Mononuclear cell (primary cell): ENCODE measurements around the gene KCNH5. TPM values are rescaled to one million over a fixed set of nuclear protein-coding genes. Genes with fewer than 3 reads are reported as not detected.

Experiments
- H3K27me3 ChIP-seq: 2 replicates; pipeline ENCODE4 v1.6.0; 2011; ENCODE audit warnings: low read length, control low read depth; ENCODE audit not compliant: insufficient read depth
- H3K4me1 ChIP-seq: 2 replicates; pipeline ENCODE4 v1.5.1; 2011; ENCODE audit warnings: mild to moderate bottlenecking, low read length, control low read depth; ENCODE audit not compliant: insufficient read depth
- H3K4me3 ChIP-seq: 2 replicates; pipeline ENCODE4 v1.5.1; 2011; ENCODE audit warnings: mild to moderate bottlenecking, low read length, moderate library complexity
- H3K9me3 ChIP-seq: 2 replicates; pipeline ENCODE4 v1.5.1; 2011; ENCODE audit warnings: low read depth, mild to moderate bottlenecking, control low read depth, low read length
- total RNA-seq: library from RNA; depleted of rRNA; stranded (reverse); fragments of >200 nt; gene quantifications from one replicate; pipeline ENCODE4 v1.2.3, GENCODE V29; 2012

The KCNH5 gene, protein sequence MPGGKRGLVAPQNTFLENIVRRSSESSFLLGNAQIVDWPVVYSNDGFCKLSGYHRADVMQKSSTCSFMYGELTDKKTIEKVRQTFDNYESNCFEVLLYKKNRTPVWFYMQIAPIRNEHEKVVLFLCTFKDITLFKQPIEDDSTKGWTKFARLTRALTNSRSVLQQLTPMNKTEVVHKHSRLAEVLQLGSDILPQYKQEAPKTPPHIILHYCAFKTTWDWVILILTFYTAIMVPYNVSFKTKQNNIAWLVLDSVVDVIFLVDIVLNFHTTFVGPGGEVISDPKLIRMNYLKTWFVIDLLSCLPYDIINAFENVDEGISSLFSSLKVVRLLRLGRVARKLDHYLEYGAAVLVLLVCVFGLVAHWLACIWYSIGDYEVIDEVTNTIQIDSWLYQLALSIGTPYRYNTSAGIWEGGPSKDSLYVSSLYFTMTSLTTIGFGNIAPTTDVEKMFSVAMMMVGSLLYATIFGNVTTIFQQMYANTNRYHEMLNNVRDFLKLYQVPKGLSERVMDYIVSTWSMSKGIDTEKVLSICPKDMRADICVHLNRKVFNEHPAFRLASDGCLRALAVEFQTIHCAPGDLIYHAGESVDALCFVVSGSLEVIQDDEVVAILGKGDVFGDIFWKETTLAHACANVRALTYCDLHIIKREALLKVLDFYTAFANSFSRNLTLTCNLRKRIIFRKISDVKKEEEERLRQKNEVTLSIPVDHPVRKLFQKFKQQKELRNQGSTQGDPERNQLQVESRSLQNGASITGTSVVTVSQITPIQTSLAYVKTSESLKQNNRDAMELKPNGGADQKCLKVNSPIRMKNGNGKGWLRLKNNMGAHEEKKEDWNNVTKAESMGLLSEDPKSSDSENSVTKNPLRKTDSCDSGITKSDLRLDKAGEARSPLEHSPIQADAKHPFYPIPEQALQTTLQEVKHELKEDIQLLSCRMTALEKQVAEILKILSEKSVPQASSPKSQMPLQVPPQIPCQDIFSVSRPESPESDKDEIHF
- not detected for total RNA-seq

DNA sequence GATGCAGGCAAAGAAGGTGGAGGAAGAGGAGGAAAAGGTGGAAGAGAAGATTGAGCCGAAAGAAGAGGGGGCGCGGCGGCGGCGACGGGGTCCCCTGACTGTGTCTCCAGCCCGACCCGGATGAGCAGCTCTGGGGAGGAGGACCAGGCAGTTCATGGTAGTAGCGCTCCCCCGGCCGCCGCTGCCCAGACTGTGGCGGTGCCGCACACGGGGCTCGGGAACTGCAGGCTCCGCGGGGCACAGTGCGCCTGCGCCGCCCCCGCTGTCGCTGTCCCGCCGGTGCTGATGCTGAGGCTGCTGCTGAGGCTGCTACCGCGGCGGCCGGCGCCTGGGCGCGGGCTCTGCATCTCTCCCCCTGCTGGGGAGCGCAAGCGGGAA is at the start of gene KCNH5:
Gene KCNH5 (minus strand): TSS at position 225 of the 378 bp plus-strand sequence. CDS start 272 bp downstream, outside the sequence.
- Histone ChIP-seq H3K27me3 (peaks cover 54% of the 10 kb centered on the region), H3K4me1 (no peaks in the 10 kb centered on the region), H3K9me3 (no peaks in the 10 kb centered on the region), H3K4me3 (no peak within 1 kb of the TSS)

DNA sequence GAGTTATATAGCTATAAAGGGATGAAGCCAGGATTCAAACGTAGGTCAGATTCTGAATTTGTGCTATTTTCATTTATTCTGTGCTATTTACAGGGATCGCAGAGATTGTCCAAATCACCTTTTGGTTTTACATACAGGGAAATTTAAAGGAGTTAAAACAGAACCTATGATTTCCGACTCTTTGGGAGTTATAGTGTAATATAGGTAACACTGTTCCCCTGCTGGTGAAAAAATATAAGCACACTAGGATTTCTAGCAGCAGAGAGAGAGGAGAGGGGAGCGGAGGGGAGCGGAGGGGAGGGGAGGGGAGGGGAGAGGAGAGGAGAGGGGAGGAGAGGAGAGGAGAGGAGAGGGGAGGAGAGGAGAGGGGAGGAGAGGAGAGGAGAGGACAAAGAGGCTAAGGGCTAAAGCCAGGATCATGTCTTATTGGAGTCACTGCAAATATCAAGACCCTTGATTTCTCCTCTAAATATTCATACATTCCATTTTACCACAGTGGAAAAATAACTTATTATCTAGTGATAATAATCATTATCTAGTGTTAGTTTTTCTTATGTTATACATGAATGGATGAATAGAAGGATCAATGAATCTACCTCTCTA is 46.2 kb upstream of the KCNH5 start:
- H3K27me3 ChIP-seq: no peaks in the 10 kb centered on the region
- H3K4me3 ChIP-seq: no peak overlapping the region
- H3K4me1 ChIP-seq: no peaks in the 10 kb centered on the region
- no peaks in the 10 kb centered on the region for H3K9me3 ChIP-seq

GRCh38 chr14:63088865-63089264 is 43.6 kb upstream of the KCNH5 start:
- no peak overlapping the region for H3K4me3 ChIP-seq
- no peaks in the 10 kb centered on the region for H3K27me3 ChIP-seq
- H3K4me1 ChIP-seq: no peaks in the 10 kb centered on the region
- no peaks in the 10 kb centered on the region for H3K9me3 ChIP-seq

DNA sequence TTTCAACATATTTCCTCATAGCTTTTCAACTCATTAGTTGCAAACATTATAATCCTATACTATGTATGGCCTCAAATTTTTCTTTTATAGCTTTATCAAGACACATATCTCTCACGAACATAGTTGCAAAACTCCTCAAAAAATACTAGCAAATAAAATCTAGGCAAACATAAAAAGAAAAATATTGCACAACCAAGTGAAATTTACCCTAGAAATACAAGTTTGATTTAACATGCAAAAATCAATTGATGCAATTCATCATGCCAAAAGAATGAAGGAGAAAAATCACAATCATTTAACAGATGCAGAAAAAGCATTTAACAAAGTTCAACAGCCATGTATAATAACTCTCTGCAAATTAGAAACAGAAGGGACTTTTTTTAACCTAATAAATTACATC is 33.3 kb upstream of the KCNH5 start:
- H3K4me3 ChIP-seq: no peak overlapping the region
- H3K9me3 ChIP-seq: no peaks in the 10 kb centered on the region
- H3K4me1 ChIP-seq: no peaks in the 10 kb centered on the region
- H3K27me3 ChIP-seq: no peaks in the 10 kb centered on the region

- Histone ChIP-seq H3K4me3 (no peak overlapping the region), H3K4me1 (no peaks in the 10 kb centered on the region), H3K27me3 (no peaks in the 10 kb centered on the region), H3K9me3 (no peaks in the 10 kb centered on the region)
Observed at GRCh38 chr14:63076488-63076887, 31.2 kb upstream of the KCNH5 start.

- Histone ChIP-seq H3K9me3 (no peaks in the 10 kb centered on the region), H3K4me3 (no peak overlapping the region), H3K4me1 (no peaks in the 10 kb centered on the region), H3K27me3 (no peaks in the 10 kb centered on the region)
Observed at GRCh38 chr14:63055631-63056030, 10.4 kb upstream of the KCNH5 start.

DNA sequence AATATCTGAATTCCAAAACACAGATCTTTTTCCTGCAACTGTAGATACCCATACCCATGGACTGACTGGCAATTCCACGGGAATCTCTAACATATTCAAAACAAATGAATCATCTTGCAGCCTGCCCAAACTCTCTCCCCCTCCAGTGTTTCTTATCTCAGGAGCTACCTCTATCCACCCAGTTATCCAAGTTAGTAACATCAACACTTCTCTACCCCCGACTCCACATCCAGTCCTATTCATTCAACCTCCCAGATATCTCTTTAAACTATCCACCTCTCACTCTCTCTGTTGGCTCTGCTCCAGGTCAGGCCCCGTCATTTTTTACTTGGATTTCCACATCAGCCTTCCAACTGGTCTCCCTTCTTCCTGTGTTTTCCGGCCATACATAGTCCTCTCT is 6.7 kb upstream of the KCNH5 start:
- H3K4me1 ChIP-seq: no peaks in the 10 kb centered on the region
- H3K27me3 ChIP-seq: peaks cover 14% of the 10 kb centered on the region
- no peaks in the 10 kb centered on the region for H3K9me3 ChIP-seq
- no peak overlapping the region for H3K4me3 ChIP-seq

GRCh38 chr14:63051301-63051700 is 6.0 kb upstream of the KCNH5 start:
- Histone ChIP-seq H3K4me3 (no peak overlapping the region), H3K4me1 (no peaks in the 10 kb centered on the region), H3K27me3 (peaks cover 19% of the 10 kb centered on the region), H3K9me3 (no peaks in the 10 kb centered on the region)

DNA sequence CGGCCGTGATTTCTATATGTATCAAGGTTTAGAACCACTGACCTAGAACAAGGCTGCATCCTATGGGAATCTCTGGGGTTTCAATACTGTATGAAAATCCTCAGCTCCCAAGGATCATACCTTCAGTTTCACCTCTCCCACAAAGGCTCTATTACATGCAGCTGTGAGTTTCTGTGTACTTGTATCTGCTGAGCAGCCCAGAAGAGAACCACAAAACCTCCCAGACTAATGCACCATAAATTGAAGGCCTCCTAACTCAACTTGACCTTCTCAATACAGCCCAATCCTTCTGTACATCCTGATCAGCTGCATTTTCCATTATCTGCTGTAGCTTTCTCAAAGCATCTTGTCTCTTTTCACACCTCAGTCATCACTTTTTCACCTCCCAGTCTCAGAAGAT is 5.4 kb upstream of the KCNH5 start:
- no peaks in the 10 kb centered on the region for H3K9me3 ChIP-seq
- H3K27me3 ChIP-seq: peaks cover 25% of the 10 kb centered on the region
- no peak overlapping the region for H3K4me3 ChIP-seq
- H3K4me1 ChIP-seq: no peaks in the 10 kb centered on the region

DNA sequence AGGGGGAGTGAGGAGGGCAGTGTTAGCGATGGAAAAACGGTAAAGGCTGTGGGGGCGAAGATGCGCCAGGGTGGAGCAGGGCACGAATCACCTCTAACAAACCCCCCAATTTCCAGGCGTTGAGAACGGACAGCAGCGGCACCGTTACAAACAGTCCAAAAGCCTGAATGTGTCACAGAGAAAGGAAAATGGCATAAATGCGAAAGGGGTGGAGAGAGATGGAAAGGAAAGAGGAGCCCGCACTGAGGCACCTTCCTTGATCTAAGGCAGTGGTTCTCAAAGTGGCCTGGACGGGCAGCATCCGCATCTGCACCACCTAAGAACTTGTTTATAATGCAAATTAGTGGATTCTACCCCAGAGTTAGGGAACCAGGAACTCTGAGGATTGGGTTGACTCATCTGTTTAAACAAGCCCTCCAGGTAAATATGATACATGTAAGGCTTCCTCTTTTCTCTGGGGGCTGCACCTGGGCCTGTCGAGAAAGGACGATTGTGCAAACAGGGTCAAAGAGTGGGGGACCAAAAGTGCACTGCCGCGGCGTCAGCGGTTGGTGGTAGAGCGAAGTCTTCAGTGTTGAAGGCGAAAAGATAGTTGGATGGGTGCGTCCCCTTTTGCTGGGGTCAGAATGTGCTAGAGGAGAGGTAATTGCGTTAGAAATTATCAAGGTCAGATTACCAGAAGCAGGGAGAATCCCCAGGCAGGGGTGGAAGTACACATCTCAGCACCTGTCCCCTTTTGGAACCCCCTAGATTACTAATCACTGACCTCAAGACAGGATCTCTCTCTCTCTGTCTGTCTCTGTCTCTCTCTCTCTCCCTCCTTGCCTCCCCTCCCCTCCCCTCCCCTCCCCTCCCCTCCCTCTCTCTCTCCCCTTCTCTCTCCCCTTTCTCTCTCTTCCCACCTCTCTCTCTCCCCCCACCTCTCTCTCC is 1.3 kb upstream of the KCNH5 start:
- H3K27me3 ChIP-seq: peaks cover 54% of the 10 kb centered on the region

DNA sequence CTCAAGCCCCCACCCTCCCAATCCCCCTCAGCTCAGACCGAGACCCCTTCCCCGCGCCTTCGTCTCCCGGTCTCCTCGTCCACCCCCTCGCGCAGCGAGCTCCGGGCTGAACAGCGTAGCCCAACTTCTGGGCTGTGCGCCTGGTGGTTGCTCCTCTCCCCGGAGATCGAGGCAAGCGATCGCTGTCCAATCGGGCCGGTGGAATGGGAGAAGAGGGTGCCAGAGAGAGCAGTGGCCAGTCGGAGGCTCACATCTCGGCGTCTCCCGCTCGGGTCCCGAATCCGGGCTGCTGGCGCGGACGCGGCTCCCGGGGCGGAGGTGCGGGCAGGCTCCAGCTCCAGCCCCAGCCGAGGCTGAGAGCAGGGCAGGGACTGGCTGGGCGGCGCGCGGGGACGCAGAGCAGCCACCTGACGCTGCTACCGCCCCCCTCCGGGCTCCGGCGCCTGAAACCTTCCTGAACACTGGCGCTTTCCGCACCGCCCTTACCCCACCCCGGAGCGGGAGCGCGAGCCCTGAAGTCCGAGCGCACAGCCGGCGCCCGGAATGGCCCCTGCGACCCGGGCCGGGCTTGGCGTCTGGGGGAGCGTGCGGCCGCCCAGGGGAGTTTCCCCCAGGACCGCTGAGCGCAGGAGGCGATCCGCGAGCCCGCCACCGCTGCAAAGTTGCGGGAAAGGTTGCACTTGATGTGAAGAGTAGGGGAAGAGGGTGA is 508 bp upstream of the KCNH5 start:
- H3K27me3 ChIP-seq: peaks cover 54% of the 10 kb centered on the region
- no peaks in the 10 kb centered on the region for H3K4me1 ChIP-seq
- no peak overlapping the region for H3K4me3 ChIP-seq
- no peaks in the 10 kb centered on the region for H3K9me3 ChIP-seq

More for the DNA sequence above, 1.3 kb upstream of the KCNH5 start:
- H3K9me3 ChIP-seq: no peaks in the 10 kb centered on the region
- H3K4me1 ChIP-seq: no peaks in the 10 kb centered on the region
- no peak overlapping the region for H3K4me3 ChIP-seq

DNA sequence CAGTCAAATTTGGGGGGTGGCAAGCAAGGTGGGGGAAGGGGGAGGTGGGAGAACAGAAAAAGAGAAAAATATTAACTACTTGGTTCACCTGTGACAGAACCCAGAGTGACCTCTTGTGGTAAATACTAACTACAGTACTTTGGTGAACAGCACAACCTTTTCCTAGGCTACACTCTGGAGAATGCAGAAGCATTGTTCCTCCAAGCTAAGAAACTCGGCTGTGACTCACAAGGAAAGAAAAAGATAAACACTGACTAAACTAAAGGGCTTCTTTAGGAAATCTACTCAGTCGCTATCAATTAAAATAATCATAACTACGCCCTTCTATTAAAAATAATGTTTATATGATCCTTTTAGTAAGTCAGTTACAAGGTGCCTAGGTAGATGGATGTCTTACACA is 5.4 kb downstream of the KCNH5 start:
- Histone ChIP-seq H3K9me3 (no peaks in the 10 kb centered on the region), H3K4me1 (no peaks in the 10 kb centered on the region), H3K27me3 (peaks cover 30% of the 10 kb centered on the region), H3K4me3 (no peak overlapping the region)

DNA sequence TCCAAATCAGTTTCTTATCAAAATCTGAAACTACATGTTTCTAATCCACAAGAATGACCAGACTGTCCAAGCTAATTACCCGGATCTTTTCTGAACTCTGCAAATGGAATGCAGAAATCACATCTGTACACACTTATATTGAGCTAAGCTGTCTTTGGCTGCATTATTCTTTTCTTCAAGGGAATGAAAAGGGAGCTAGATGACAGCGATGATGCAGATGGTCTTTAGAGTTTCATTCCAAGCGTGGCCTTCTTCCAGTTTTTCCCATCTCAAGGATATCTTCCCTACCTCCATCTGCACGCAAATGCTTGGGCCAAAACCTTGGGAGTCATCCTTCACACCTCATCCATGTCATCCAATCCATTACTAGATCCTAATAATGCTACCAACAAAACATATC is 12.6 kb downstream of the KCNH5 start:
- H3K4me3 ChIP-seq: no peak overlapping the region
- no peaks in the 10 kb centered on the region for H3K4me1 ChIP-seq
- H3K27me3 ChIP-seq: peaks cover 3% of the 10 kb centered on the region
- H3K9me3 ChIP-seq: no peaks in the 10 kb centered on the region

GRCh38 chr14:63032076-63032475 is 13.2 kb downstream of the KCNH5 start:
- Histone ChIP-seq H3K27me3 (peaks cover 3% of the 10 kb centered on the region), H3K4me1 (no peaks in the 10 kb centered on the region), H3K9me3 (no peaks in the 10 kb centered on the region), H3K4me3 (no peak overlapping the region)
